ENCODE measurements around the gene PLCL1.

GRCh38 chr2:197779261-197779660 lies 25.1 kb upstream of the PLCL1 start:
- TF ChIP-seq ASH2L (IDR thresholded peaks at IDR 0.05; ENCODE audit: borderline replicate concordance, low read depth) (no peak), CTCF (IDR thresholded peaks at IDR 0.05 in 2 of 3, conservative IDR thresholded peaks at IDR 0.05 in 1 of 3; ENCODE audit: control insufficient read depth in 2 of 3, extremely low read depth in 1 of 3, insufficient read depth in 1 of 3, low read depth in 3 of 3, low read length in 3 of 3) (no peak), MYC (IDR thresholded peaks at IDR 0.05; ENCODE audit: insufficient read depth, insufficient read length, insufficient replicate concordance, low read length, severe bottlenecking) (no peak), SIX5 (IDR thresholded peaks at IDR 0.05; ENCODE audit: low read depth, low read length, severe bottlenecking) (no peak), EP300 (IDR thresholded peaks at IDR 0.05; ENCODE audit: borderline replicate concordance in 1 of 2, control insufficient read depth in 1 of 2, low read depth in 2 of 2, low read length in 2 of 2) (no peak), EGR1 (IDR thresholded peaks at IDR 0.05; ENCODE audit: borderline replicate concordance in 1 of 2, low read depth in 2 of 2, low read length in 2 of 2) (no peak), EZH2 (IDR thresholded peaks at IDR 0.05; ENCODE audit: borderline replicate concordance, control insufficient read depth, low read depth, low read length) (no peak), POLR2AphosphoS5 (IDR thresholded peaks at IDR 0.05; ENCODE audit: low read length) (no peak), SMC3 (IDR thresholded peaks at IDR 0.05; ENCODE audit: borderline replicate concordance, low read length) (no peak), POLR2A (IDR thresholded peaks at IDR 0.05; ENCODE audit: low read depth, low read length) (no peak), FOS (IDR thresholded peaks at IDR 0.05; ENCODE audit: borderline replicate concordance, extremely low read depth, insufficient read length) (no peak)
- TF ChIP-seq, protein P1, sequence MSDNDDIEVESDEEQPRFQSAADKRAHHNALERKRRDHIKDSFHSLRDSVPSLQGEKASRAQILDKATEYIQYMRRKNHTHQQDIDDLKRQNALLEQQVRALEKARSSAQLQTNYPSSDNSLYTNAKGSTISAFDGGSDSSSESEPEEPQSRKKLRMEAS (IDR thresholded peaks at IDR 0.05; ENCODE audit: low read depth, low read length): no peak
